Endothelial cell of umbilical vein (primary cell): ENCODE results near the gene PLB1.
A peak's percentile ranks its signal among the peaks of the same experiment; 100 is the strongest.

Source experiments
- CTCF ChIP-seq, 2 donors: IDR thresholded peaks; 1 replicate in 1 of 2; 2 replicates in 1 of 2; pipeline ENCODE4 v1.5.1; 2011; ENCODE audit warnings: low read length in 2 of 2, mild to moderate bottlenecking in 2 of 2, moderate library complexity in 2 of 2, control low read depth in 1 of 2, inconsistent platforms in 1 of 2, low read depth in 1 of 2; ENCODE audit not compliant: insufficient read depth in 1 of 2; ENCODE audit errors: extremely low read depth in 1 of 2
- EZH2 ChIP-seq: IDR thresholded peaks from 2 replicates; pipeline ENCODE4 v1.6.1; 2012; ENCODE audit warnings: borderline replicate concordance, low read depth, mild to moderate bottlenecking, moderate library complexity, low read length, inconsistent platforms; ENCODE audit not compliant: severe bottlenecking
- GATA2 ChIP-seq: IDR thresholded peaks from 2 replicates; pipeline ENCODE4 v1.7.0; 2011; ENCODE audit warnings: low read depth, mild to moderate bottlenecking, moderate library complexity, mixed read lengths, low read length; ENCODE audit not compliant: insufficient read length, insufficient read depth
- POLR2A ChIP-seq: IDR thresholded peaks from 2 replicates; pipeline ENCODE4 v1.6.1; 2012; ENCODE audit warnings: low read depth, mild to moderate bottlenecking, control low read depth, low read length
- POLR2AphosphoS5 ChIP-seq: IDR thresholded peaks from 2 replicates; pipeline ENCODE4 v1.6.1; 2012; ENCODE audit warnings: low read depth, mild to moderate bottlenecking, control low read depth, low read length, moderate library complexity; ENCODE audit not compliant: insufficient read depth

- TF ChIP-seq GATA2 = peak; percentile 97
- TF ChIP-seq CTCF (IDR thresholded peaks at IDR 0.05; ENCODE audit: extremely low read depth in 1 of 2, insufficient read depth in 1 of 2, low read depth in 1 of 2, low read length in 2 of 2) = no peak
- TF ChIP-seq POLR2A = no peak
- TF ChIP-seq EZH2 = no peak
- TF ChIP-seq POLR2AphosphoS5 = peak; percentile 29
These were observed 48.6 kb downstream of the PLB1 start for GRCh38 chr2:28544405-28544921.
